Right renal pelvis (tissue), 4 donors: ENCODE measurements around the gene MGAT5B. TPM values are rescaled to one million over a fixed set of nuclear protein-coding genes. Genes with fewer than 3 reads are reported as not detected.

Source experiments
- DNase-seq, 4 donors: peaks; one replicate each; pipeline ENCODE4 v3.0.0-alpha.2; 2013; ENCODE audit warnings: low read depth in 4 of 4, low spot score in 3 of 4, missing footprints in 1 of 4
- polyA plus RNA-seq, 4 donors: library from polyadenylated mRNA; unstranded; fragments of 120-200 nt; gene quantifications; one replicate each; pipeline ENCODE4 v1.2.1, GENCODE V29; 2013; ENCODE audit not compliant: insufficient read length in 4 of 4

MGAT5B gene
- polyA plus RNA-seq, 4 donors, result 1.4 to 2.4 (median 1.6) TPM

DNA sequence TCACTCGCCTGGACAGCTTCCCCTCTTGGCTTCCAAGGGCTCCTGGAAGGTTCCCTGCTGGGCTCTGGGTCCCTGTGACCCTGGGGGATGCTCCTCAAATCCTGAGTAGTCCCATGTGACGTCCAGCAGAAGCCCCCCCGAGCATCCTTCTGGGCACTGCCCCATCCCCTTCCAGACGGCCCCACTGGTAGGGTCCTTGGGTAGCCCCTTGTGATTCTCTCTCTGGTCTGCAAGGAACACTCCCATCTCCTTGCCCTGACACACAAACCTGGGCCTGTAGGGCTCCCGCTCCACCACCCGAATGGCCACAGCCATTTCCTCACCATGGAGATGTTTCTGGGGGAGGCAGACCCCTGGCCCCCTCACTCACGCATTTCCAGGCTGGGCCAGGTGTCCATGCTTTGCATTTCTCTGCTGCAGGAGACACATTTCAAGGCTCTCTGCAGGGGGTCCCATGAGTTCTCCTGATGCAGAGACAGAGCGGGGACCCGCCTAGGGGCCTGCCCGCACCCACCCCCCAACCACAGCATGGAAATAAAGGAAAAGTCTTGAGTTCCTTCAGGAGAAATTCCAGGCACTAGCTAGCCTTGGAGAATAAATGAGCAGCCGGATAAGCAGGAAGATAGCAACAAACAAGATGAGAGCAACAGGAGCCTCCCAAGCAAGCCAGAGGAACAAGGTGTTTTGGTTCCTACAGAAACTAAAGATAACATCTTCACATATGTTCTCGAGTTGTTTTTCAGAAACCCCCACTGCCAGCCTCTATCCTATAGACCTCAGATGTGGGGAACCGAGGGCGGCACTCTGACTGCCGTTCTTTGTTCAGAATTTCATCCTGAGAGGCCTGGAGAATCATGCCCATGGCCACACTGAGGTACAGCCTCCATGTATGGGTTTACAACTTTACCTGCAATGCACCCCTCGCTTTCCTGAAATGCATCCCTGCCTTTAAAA, 128.8 kb downstream of the MGAT5B start:
- DNase-seq, result no peak

- no peak for DNase-seq
These were observed 129.9 kb downstream of the MGAT5B start for GRCh38 chr17:76997981-76998531.

DNA sequence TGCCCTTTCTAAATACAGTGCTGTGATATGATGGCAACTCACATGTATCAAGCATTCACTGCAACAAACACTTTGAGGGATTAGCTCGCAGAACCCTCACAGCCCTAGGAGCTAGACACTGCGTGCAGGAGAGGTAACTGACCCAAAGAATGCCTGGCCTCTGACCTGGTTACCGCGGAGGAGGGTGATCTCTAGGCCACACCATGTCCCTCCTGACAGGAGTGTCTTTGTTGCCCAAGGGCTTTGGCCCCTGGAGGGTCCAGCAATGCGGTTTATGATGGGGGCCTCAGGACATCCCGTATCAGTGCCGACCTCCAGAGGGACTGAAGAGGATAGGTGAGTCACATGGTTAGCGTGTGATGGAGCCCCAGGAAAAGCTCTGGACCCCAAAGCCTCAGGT, 130.6 kb downstream of the MGAT5B start:
- DNase-seq, result no peak

Other genes starting within 250 kb of the MGAT5B start
- gene ST6GALNAC1, start 224.6 kb upstream of the MGAT5B start, polyA plus RNA-seq, result under 1 TPM; 0.24 to 0.37 (median 0.32) TPM
- gene MXRA7, start 157.4 kb upstream of the MGAT5B start, polyA plus RNA-seq, result 100 to 1,000 TPM; 107 to 127 (median 118) TPM
- 10 to 100 TPM; 18.9 to 24.1 (median 21.3) TPM for gene JMJD6, start 141.8 kb upstream of the MGAT5B start, polyA plus RNA-seq
- 10 to 100 TPM; 43.5 to 48.4 (median 44.7) TPM for gene METTL23, start 141.6 kb upstream of the MGAT5B start, polyA plus RNA-seq
- 100 to 1,000 TPM; 361 to 455 (median 424) TPM for gene SRSF2, start 131.1 kb upstream of the MGAT5B start, polyA plus RNA-seq
- gene MFSD11, start 130.3 kb upstream of the MGAT5B start, polyA plus RNA-seq, result 10 to 100 TPM; 24.4 to 28.3 (median 26.6) TPM